SK-N-SH treated with all-trans-retinoic acid at 6 μM for 48 hours (cell line): Measurements from ENCODE around the gene FAM174B.

Source experiments
- ARNTL ChIP-seq: fragments of 450-650 bp; formaldehyde crosslinking; IDR thresholded peaks from 2 replicates; pipeline ENCODE4 v1.5.0; 2020; ENCODE audit warnings: low read depth, mild to moderate bottlenecking, moderate library complexity, borderline replicate concordance
- ISL1 ChIP-seq: fragments of 250-450 bp; sonication (Bioruptor Pico); IDR thresholded peaks from 2 replicates; pipeline ENCODE4 v2.1.2; 2022; ENCODE audit warnings: mild to moderate bottlenecking, moderate library complexity
- TCF4 ChIP-seq: fragments of 250-450 bp; sonication (Bioruptor Pico); IDR thresholded peaks from 2 replicates; pipeline ENCODE4 v1.8.0; 2021; ENCODE audit warnings: mild to moderate bottlenecking, moderate library complexity, borderline replicate concordance
- ZFP30 ChIP-seq: fragments of 450-650 bp; formaldehyde crosslinking; IDR thresholded peaks from 2 replicates; pipeline ENCODE4 v1.5.0; 2022; ENCODE audit warnings: mild to moderate bottlenecking, moderate library complexity
- ZNF565 ChIP-seq: fragments of 450-650 bp; formaldehyde crosslinking; conservative IDR thresholded peaks from 2 replicates; pipeline ENCODE4 v1.5.0; 2020; ENCODE audit warnings: low read depth, mild to moderate bottlenecking, moderate library complexity
- ZNF8 ChIP-seq: fragments of 450-650 bp; formaldehyde crosslinking; IDR thresholded peaks from 2 replicates; pipeline ENCODE4 v1.5.0; 2020; ENCODE audit warnings: mild to moderate bottlenecking, moderate library complexity
- TF ChIP-seq, protein P1 (sequence below): fragments of 250-450 bp; sonication (Bioruptor Pico); IDR thresholded peaks from 2 replicates; pipeline ENCODE4 v1.5.1; 2021; ENCODE audit warnings: mild to moderate bottlenecking, moderate library complexity
- TF ChIP-seq, protein P2 (sequence below): fragments of 250-450 bp; sonication (Bioruptor Pico); IDR thresholded peaks from 2 replicates; pipeline ENCODE4 v1.8.0; 2020; ENCODE audit warnings: mild to moderate bottlenecking, moderate library complexity, borderline replicate concordance

DNA sequence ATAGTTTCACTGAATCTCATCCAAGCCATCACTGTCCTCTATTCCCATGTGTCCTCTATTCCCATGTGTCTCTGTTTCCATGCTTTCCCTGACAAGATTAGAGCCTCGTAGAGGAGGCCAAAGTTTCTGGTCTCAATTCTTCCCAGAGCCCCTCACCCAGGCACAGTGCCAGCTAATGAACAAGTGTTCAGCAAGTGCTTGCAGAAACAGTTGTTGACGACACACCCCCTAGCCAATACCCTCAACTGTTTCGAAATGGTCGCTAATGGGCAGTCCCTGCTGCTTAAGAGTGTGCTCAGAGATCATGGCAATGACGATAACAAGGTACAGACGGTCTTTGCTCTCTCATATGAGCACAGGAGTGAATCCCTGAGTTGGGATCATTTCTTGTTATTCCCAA, 73.4 kb downstream of the FAM174B start:
- TF ChIP-seq, protein P1, sequence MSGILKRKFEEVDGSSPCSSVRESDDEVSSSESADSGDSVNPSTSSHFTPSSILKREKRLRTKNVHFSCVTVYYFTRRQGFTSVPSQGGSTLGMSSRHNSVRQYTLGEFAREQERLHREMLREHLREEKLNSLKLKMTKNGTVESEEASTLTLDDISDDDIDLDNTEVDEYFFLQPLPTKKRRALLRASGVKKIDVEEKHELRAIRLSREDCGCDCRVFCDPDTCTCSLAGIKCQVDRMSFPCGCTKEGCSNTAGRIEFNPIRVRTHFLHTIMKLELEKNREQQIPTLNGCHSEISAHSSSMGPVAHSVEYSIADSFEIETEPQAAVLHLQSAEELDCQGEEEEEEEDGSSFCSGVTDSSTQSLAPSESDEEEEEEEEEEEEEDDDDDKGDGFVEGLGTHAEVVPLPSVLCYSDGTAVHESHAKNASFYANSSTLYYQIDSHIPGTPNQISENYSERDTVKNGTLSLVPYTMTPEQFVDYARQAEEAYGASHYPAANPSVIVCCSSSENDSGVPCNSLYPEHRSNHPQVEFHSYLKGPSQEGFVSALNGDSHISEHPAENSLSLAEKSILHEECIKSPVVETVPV: no peak
- TF ChIP-seq, protein P2, sequence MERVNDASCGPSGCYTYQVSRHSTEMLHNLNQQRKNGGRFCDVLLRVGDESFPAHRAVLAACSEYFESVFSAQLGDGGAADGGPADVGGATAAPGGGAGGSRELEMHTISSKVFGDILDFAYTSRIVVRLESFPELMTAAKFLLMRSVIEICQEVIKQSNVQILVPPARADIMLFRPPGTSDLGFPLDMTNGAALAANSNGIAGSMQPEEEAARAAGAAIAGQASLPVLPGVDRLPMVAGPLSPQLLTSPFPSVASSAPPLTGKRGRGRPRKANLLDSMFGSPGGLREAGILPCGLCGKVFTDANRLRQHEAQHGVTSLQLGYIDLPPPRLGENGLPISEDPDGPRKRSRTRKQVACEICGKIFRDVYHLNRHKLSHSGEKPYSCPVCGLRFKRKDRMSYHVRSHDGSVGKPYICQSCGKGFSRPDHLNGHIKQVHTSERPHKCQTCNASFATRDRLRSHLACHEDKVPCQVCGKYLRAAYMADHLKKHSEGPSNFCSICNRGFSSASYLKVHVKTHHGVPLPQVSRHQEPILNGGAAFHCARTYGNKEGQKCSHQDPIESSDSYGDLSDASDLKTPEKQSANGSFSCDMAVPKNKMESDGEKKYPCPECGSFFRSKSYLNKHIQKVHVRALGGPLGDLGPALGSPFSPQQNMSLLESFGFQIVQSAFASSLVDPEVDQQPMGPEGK (CRISPR knock-in tag): no peak
- TF ChIP-seq ZNF565: no peak
- TF ChIP-seq ZNF8: no peak
- TF ChIP-seq ISL1: no peak
- TF ChIP-seq TCF4 (CRISPR knock-in tag): no peak
- TF ChIP-seq ARNTL: no peak
- TF ChIP-seq ZFP30 (CRISPR knock-in tag): no peak
